ENCODE results near the gene CNN2. TPM values are rescaled to one million over a fixed set of nuclear protein-coding genes. Genes with fewer than 3 reads are reported as not detected.
A peak's percentile ranks its signal among the peaks of the same experiment; 100 is the strongest.

The CNN2 gene
- total and polyA plus RNA-seq, 9 of the 15 experiments (the other 6 are each of a cell fraction or from before 2014, with no cell fraction given), result 12.1 to 174 (median 52.7) TPM

- TF ChIP-seq E2F6 (IDR thresholded peaks at IDR 0.05; ENCODE audit: borderline replicate concordance in 1 of 2, extremely low read depth in 1 of 2, insufficient read depth in 1 of 2, insufficient read length in 1 of 2, low read depth in 1 of 2, low read length in 1 of 2, poor library complexity in 1 of 2, severe bottlenecking in 1 of 2) (peak in 1 of 2 experiments; percentile 30), ZBTB12 (CRISPR knock-in tag; IDR thresholded peaks at IDR 0.05) (no peak), CREM (IDR thresholded peaks at IDR 0.05; ENCODE audit: low read depth) (peak; percentile 36; the same call in 1 of the 2 replicates), CCNT2 (IDR thresholded peaks at IDR 0.05; ENCODE audit: borderline replicate concordance, extremely low read depth, insufficient read length, low read depth, low read length) (no peak), KLF1 (tag; IDR thresholded peaks at IDR 0.05) (no peak), NBN (IDR thresholded peaks at IDR 0.05; ENCODE audit: low read depth) (no peak), CTBP1 (IDR thresholded peaks at IDR 0.05; ENCODE audit: borderline replicate concordance) (0 out of 2 replicates have a peak, but pooled peaks have one; percentile 52), E2F3 (CRISPR knock-in tag; IDR thresholded peaks at IDR 0.05) (no peak), STAG1 (CRISPR knock-in tag; IDR thresholded peaks at IDR 0.05; ENCODE audit: borderline replicate concordance) (no peak; the same call in 1 of the 2 replicates), NFATC3 (IDR thresholded peaks at IDR 0.05) (no peak), XRCC5 (IDR thresholded peaks at IDR 0.05; ENCODE audit: low read depth, low read length) (no peak), ZNF239 (CRISPR knock-in tag; IDR thresholded peaks at IDR 0.05) (no peak), POLR2G (IDR thresholded peaks at IDR 0.05; ENCODE audit: low read depth, low read length) (peak; percentile 27; the same call in 1 of the 2 replicates), ZNF12 (CRISPR knock-in tag; IDR thresholded peaks at IDR 0.05) (no peak), CREB1 (IDR thresholded peaks at IDR 0.05) (no peak), CREB1 (CRISPR knock-in tag; IDR thresholded peaks at IDR 0.05) (peak; percentile 44; the same call in 1 of the 2 replicates), MLLT1 (IDR thresholded peaks at IDR 0.05) (no peak), POLR2B (IDR thresholded peaks at IDR 0.05; ENCODE audit: low read depth, partially characterized antibody) (no peak), NR4A1 (CRISPR knock-in tag; IDR thresholded peaks at IDR 0.05) (no peak), NR4A1 (tag; IDR thresholded peaks at IDR 0.05) (no peak), ZNF780A (CRISPR knock-in tag; IDR thresholded peaks at IDR 0.05) (no peak), SFPQ (IDR thresholded peaks at IDR 0.05; ENCODE audit: low read depth, low read length) (no peak), CREB3 (tag; conservative IDR thresholded peaks at IDR 0.05; ENCODE audit: low read depth) (no peak)
Observed at GRCh38 chr19:1000095-1000494, 26.3 kb upstream of the CNN2 start, which contains the start of gene GRIN3B (continued).
